Natural killer cell (primary cell): ENCODE results near the gene DLG3. TPM values are rescaled to one million over a fixed set of nuclear protein-coding genes. Genes with fewer than 3 reads are reported as not detected.

Source experiments
- ATAC-seq, 3 donors: fragments of 150-1000 bp in 2 of 3; fragments of 200-7000 bp in 1 of 3; cut with Tn5 transposase; 1 replicate in 1 of 3; 2 replicates in 2 of 3; pipeline ENCODE4 v1.10.0; 2021; ENCODE audit warnings: mild to moderate bottlenecking in 2 of 3, moderate library complexity in 2 of 3
- DNase-seq, 2 donors: peaks; one replicate each; pipeline versions ENCODE4 v3.0.0 to v3.0.0-alpha.2; 2013 to 2021; ENCODE audit warnings: mixed read lengths in 1 of 2
- H3K27ac ChIP-seq: one replicate; pipeline ENCODE4 v1.5.1; 2013; ENCODE audit warnings: mild to moderate bottlenecking, low read length
- H3K27me3 ChIP-seq: one replicate; pipeline ENCODE4 v1.6.1; 2013; ENCODE audit warnings: low read length; ENCODE audit not compliant: control insufficient read depth, insufficient read depth
- H3K36me3 ChIP-seq: one replicate; pipeline ENCODE4 v1.6.1; 2013; ENCODE audit warnings: low read length; ENCODE audit not compliant: control insufficient read depth, insufficient read depth
- H3K4me1 ChIP-seq: one replicate; pipeline ENCODE4 v1.6.1; 2013; ENCODE audit warnings: low read length; ENCODE audit not compliant: control insufficient read depth, insufficient read depth
- H3K4me3 ChIP-seq: one replicate; pipeline ENCODE4 v1.5.1; 2013; ENCODE audit warnings: low read length
- H3K9me3 ChIP-seq: one replicate; pipeline ENCODE4 v1.6.1; 2013; ENCODE audit warnings: low read length; ENCODE audit not compliant: control insufficient read depth, insufficient read depth
- H3K27ac Mint-ChIP-seq, 2 donors: one replicate each; pipeline ENCODE4 v1.8.0; 2022; ENCODE audit warnings: mild to moderate bottlenecking in 2 of 2, mixed read lengths in 2 of 2, moderate library complexity in 1 of 2
- H3K27me3 Mint-ChIP-seq, 2 donors: one replicate each; pipeline ENCODE4 v1.8.0; 2022; ENCODE audit warnings: low read depth in 2 of 2, mixed read lengths in 2 of 2
- H3K36me3 Mint-ChIP-seq: one replicate; pipeline ENCODE4 v1.8.0; 2022; ENCODE audit warnings: mixed read lengths
- H3K4me1 Mint-ChIP-seq, 2 donors: one replicate each; pipeline ENCODE4 v1.8.0; 2022; ENCODE audit warnings: mixed read lengths in 2 of 2
- H3K4me3 Mint-ChIP-seq: one replicate; pipeline ENCODE4 v1.8.0; 2022; ENCODE audit warnings: mild to moderate bottlenecking, moderate library complexity, mixed read lengths
- H3K9me3 Mint-ChIP-seq, 2 donors: one replicate each; pipeline ENCODE4 v1.8.0; 2022; ENCODE audit warnings: mixed read lengths in 2 of 2
- CTCF ChIP-seq: fragments of 200-600 bp; IDR thresholded peaks from one replicate; pipeline ENCODE4 v1.8.0; 2022; ENCODE audit warnings: antibody characterized with exemption
- WGBS: methylation state at CpG from one replicate; pipeline ENCODE4 v1.1.7; 2013; ENCODE audit warnings: missing lambda C conversion rate; ENCODE audit not compliant: insufficient coverage; 5-methylcytosine and 5-hydroxymethylcytosine counted together
- intact Hi-C: fragments of 100-400 bp; cut with micrococcal nuclease; formaldehyde crosslinking; loops from one replicate; pipeline ENCODE4 v1.14.2; 2022
- total RNA-seq, 4 donors: library from RNA; stranded (reverse); fragments of 120-200 nt in 1 of 4; gene quantifications; one replicate each; pipeline versions ENCODE4 v1.2.3 to v1.2.4, GENCODE V29; 2013 to 2022

DLG3 gene
- total RNA-seq, 3 donors from 2014 or later (not counting 1 experiment from before 2014, with no cell fraction given) = 13.6 to 17.6 (median 15.9) TPM

DNA sequence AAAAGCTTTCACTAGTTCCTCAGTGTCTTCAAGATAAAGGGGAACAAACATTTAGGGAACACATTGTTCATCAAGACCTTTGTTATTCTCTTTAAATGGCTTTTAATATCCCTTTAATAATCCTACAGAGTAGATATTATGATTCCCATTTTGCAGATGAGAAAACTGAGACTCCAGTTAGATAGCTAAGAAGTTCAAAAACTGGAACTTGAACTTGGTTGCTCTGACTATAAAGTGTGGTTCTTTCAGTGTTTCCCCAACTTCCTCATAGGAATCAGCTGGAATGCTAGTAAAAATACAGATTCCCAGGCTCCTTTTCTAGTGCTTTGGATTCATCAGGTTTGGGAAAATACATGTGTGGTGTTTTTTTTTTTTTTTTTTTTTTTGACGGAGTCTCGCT lies 37.7 kb downstream of the DLG3 start:
- WGBS = 90% methylated on average over 2 of the region's 2 CpGs
- Histone ChIP-seq H3K36me3 (peaks cover 7% of the 10 kb centered on the region), H3K9me3 (no peaks in the 10 kb centered on the region), H3K4me1 (no peaks in the 10 kb centered on the region), H3K27ac (no peak overlapping the region), H3K4me3 (no peak overlapping the region), H3K27me3 (no peaks in the 10 kb centered on the region)
- H3K4me1 Mint-ChIP-seq = peaks cover 0 to 5% of the 10 kb centered on the region in 2 donors
- intact Hi-C loops = no loop called here
- H3K36me3 Mint-ChIP-seq = no peaks in the 10 kb centered on the region
- H3K27ac Mint-ChIP-seq = no peak overlapping the region
- no peak overlapping the region for H3K4me3 Mint-ChIP-seq
- H3K9me3 Mint-ChIP-seq = no peaks in the 10 kb centered on the region
- no peak for DNase-seq
- no peak for TF ChIP-seq CTCF
- no peak for ATAC-seq
- H3K27me3 Mint-ChIP-seq = no peaks in the 10 kb centered on the region

DNA sequence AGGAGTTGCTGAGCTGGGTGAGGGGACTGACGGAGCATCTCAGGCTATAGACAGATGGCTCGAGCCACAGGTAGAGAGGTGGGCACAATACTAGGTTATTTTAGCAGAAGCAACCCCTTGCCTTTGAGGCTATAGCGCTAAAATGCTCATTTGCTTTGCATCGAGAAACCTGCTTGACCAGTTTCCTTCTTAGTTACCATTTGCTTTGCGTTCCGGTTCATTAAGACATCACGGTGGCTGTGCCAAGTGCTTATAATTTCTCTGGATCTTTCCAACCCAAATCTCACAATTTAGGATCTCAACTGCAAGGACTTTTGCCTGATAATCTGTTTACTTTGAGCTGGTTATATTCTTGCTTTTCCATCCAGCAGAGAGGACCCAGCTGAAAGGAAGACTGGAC lies 40.8 kb downstream of the DLG3 start:
- Histone ChIP-seq H3K36me3 (peaks cover 3% of the 10 kb centered on the region), H3K4me1 (no peaks in the 10 kb centered on the region), H3K9me3 (no peaks in the 10 kb centered on the region), H3K27ac (no peak overlapping the region), H3K27me3 (no peaks in the 10 kb centered on the region), H3K4me3 (no peak overlapping the region)
- WGBS = 96% methylated on average over 7 of the region's 7 CpGs
- Mint-ChIP-seq H3K27ac (no peak overlapping the region), H3K4me1 (peaks cover 0 to 9% of the 10 kb centered on the region in 2 donors), H3K9me3 (no peaks in the 10 kb centered on the region), H3K4me3 (no peak overlapping the region), H3K36me3 (no peaks in the 10 kb centered on the region), H3K27me3 (no peaks in the 10 kb centered on the region)
- intact Hi-C loops = no loop called here
- no peak for DNase-seq
- ATAC-seq = no peak
- no peak for TF ChIP-seq CTCF

GRCh38 chrX:70488856-70489255 lies 44.2 kb downstream of the DLG3 start:
- H3K27ac ChIP-seq = no peak overlapping the region
- peaks cover 8% of the 10 kb centered on the region for H3K36me3 ChIP-seq
- H3K27me3 ChIP-seq = no peaks in the 10 kb centered on the region
- 100% methylated on average over 1 of the region's 2 CpGs for WGBS
- H3K4me1 Mint-ChIP-seq = peaks cover 0 to 4% of the 10 kb centered on the region in 2 donors
- H3K27ac Mint-ChIP-seq = no peak overlapping the region
- H3K4me3 Mint-ChIP-seq = no peak overlapping the region
- no peaks in the 10 kb centered on the region for H3K9me3 Mint-ChIP-seq
- H3K4me3 ChIP-seq = no peak overlapping the region
- intact Hi-C loops = no loop called here
- no peak for DNase-seq
- no peak for TF ChIP-seq CTCF
- no peaks in the 10 kb centered on the region for H3K4me1 ChIP-seq
- ATAC-seq = no peak
- H3K9me3 ChIP-seq = no peaks in the 10 kb centered on the region
- H3K27me3 Mint-ChIP-seq = no peaks in the 10 kb centered on the region
- no peaks in the 10 kb centered on the region for H3K36me3 Mint-ChIP-seq

DNA sequence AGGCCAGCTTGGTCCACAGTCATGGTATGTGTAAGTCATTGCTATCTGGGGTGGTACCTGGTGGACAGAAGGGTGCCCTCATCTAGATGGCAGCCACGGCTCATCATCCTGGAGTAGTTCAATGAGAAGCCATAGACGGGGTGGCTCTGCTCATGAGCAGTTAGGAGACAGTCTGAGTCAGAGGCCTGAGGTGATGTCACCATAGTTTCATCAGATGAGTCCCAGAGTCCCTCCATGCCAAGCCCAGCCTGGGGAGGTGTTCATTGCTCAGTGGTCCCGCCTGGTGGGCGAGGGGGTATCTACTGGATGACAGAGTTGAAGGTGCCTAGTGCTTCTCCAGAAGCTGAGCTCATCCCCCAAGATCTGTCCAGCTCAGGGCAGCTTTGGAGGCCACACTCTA lies 49.8 kb downstream of the DLG3 start:
- Histone ChIP-seq H3K27ac (no peak overlapping the region), H3K9me3 (no peaks in the 10 kb centered on the region), H3K4me1 (no peaks in the 10 kb centered on the region), H3K36me3 (peaks cover 23% of the 10 kb centered on the region), H3K4me3 (no peak overlapping the region), H3K27me3 (no peaks in the 10 kb centered on the region)
- TF ChIP-seq CTCF = no peak
- no peaks in the 10 kb centered on the region for H3K9me3 Mint-ChIP-seq
- intact Hi-C loops = no loop called here
- ATAC-seq = no peak
- no peak for DNase-seq
- no peaks in the 10 kb centered on the region for H3K36me3 Mint-ChIP-seq
- H3K4me3 Mint-ChIP-seq = no peak overlapping the region
- H3K27ac Mint-ChIP-seq = no peak overlapping the region
- 92% methylated on average over 4 of the region's 4 CpGs for WGBS
- no peaks in the 10 kb centered on the region for H3K27me3 Mint-ChIP-seq
- peaks cover 0 to 4% of the 10 kb centered on the region in 2 donors for H3K4me1 Mint-ChIP-seq
